ENCODE data around the gene OR6T1. TPM values are rescaled to one million over a fixed set of nuclear protein-coding genes. Genes with fewer than 3 reads are reported as not detected.

The OR6T1 gene
- total RNA-seq: not detected

DNA sequence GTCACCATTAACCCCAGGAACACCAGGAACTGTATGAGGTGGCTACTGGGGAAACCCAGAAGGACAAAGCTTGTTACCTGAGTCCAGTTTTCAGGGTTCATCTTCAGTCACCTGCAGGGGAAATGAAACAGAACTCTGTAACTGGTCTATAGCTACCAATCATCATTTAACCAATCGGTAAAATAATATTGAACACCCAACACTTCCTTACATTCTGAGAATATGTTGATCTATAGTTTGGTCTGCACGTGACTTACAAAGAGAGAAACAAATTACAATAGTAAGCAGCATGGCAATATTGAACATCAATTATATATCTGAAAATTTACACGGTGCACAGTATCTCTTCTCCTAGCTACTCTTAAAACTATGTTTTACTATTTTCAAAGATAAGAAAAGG, at the start of gene OR6T1:
OR6T1 (minus strand) TSS at position 101 of the 400 bp plus-strand sequence; CDS start at position 101, 0 bp downstream.
- Histone ChIP-seq H3K36me3 (no peaks in the 10 kb centered on the region), H3K27ac (no peak within 1 kb of the TSS), H3K9me3 (no peaks in the 10 kb centered on the region), H3K27me3 (no peaks in the 10 kb centered on the region), H3K4me3 (no peak within 1 kb of the TSS), H3K4me1 (no peaks in the 10 kb centered on the region)
- ATAC-seq (no peak), DNase-seq (no peak)
- intact Hi-C loops (cut with DNase I; ENCODE audit: low total_unique reads): no loop called here
- no peak for TF ChIP-seq CTCF (IDR thresholded peaks at IDR 0.05 in 4 of 5, conservative IDR thresholded peaks at IDR 0.05 in 1 of 5)
- no peak for TF ChIP-seq POLR2A (IDR thresholded peaks at IDR 0.05)
- in situ Hi-C loops (cut with MboI; ENCODE audit: low sequenced_read_pairs in 4 of 4): no loop called here

- Histone ChIP-seq H3K27me3 (no peaks in the 10 kb centered on the region), H3K36me3 (no peaks in the 10 kb centered on the region), H3K4me1 (no peaks in the 10 kb centered on the region), H3K27ac (no peak overlapping the region), H3K9me3 (no peaks in the 10 kb centered on the region), H3K4me3 (no peak overlapping the region)
- intact Hi-C loops (cut with DNase I; ENCODE audit: low total_unique reads) (no loop called here), in situ Hi-C loops (cut with MboI; ENCODE audit: low sequenced_read_pairs in 4 of 4) (no loop called here)
- DNase-seq (no peak), ATAC-seq (no peak)
- TF ChIP-seq POLR2A (IDR thresholded peaks at IDR 0.05) (no peak), CTCF (IDR thresholded peaks at IDR 0.05 in 4 of 5, conservative IDR thresholded peaks at IDR 0.05 in 1 of 5) (no peak)
Observed at GRCh38 chr11:123979311-123979710, 35.7 kb upstream of the OR6T1 start.

- no peak for ATAC-seq
- Histone ChIP-seq H3K27ac (no peak within 1 kb of the TSS), H3K27me3 (no peaks in the 10 kb centered on the region), H3K36me3 (no peaks in the 10 kb centered on the region), H3K4me3 (no peak within 1 kb of the TSS), H3K9me3 (no peaks in the 10 kb centered on the region), H3K4me1 (no peaks in the 10 kb centered on the region)
- no peak for DNase-seq
- intact Hi-C loops (cut with DNase I; ENCODE audit: low total_unique reads) (no loop called here), in situ Hi-C loops (cut with MboI; ENCODE audit: low sequenced_read_pairs in 4 of 4) (no loop called here)
- no peak for TF ChIP-seq POLR2A (IDR thresholded peaks at IDR 0.05)
Observed at GRCh38 chr11:123977731-123978347, 34.2 kb upstream of the OR6T1 start, which contains the start of gene OR10S1. OR10S1 (minus strand) TSS chr11:123977781; CDS start chr11:123977664, 117 bp downstream.

- Histone ChIP-seq H3K4me1 (no peaks in the 10 kb centered on the region), H3K27ac (no peak overlapping the region), H3K4me3 (no peak overlapping the region), H3K36me3 (no peaks in the 10 kb centered on the region), H3K9me3 (no peaks in the 10 kb centered on the region), H3K27me3 (no peaks in the 10 kb centered on the region)
- ATAC-seq: no peak
- no peak for TF ChIP-seq POLR2A (IDR thresholded peaks at IDR 0.05)
- no peak for TF ChIP-seq CTCF (IDR thresholded peaks at IDR 0.05 in 4 of 5, conservative IDR thresholded peaks at IDR 0.05 in 1 of 5)
- in situ Hi-C loops (cut with MboI; ENCODE audit: low sequenced_read_pairs in 4 of 4): no loop called here
- DNase-seq: no peak
- intact Hi-C loops (cut with DNase I; ENCODE audit: low total_unique reads): no loop called here
Observed at GRCh38 chr11:123976770-123977560, 33.3 kb upstream of the OR6T1 start.

- H3K4me3 ChIP-seq: no peak overlapping the region
- TF ChIP-seq POLR2A (IDR thresholded peaks at IDR 0.05) (no peak), CTCF (IDR thresholded peaks at IDR 0.05 in 4 of 5, conservative IDR thresholded peaks at IDR 0.05 in 1 of 5) (no peak)
Observed at GRCh38 chr11:123973816-123974215, 30.2 kb upstream of the OR6T1 start.

More at GRCh38 chr11:123973816-123974215, 30.2 kb upstream of the OR6T1 start:
- DNase-seq (no peak), ATAC-seq (no peak)
- Histone ChIP-seq H3K27ac (no peak overlapping the region), H3K9me3 (no peaks in the 10 kb centered on the region), H3K4me1 (no peaks in the 10 kb centered on the region), H3K36me3 (no peaks in the 10 kb centered on the region), H3K27me3 (no peaks in the 10 kb centered on the region)
- in situ Hi-C loops (cut with MboI; ENCODE audit: low sequenced_read_pairs in 4 of 4): no loop called here
- intact Hi-C loops (cut with DNase I; ENCODE audit: low total_unique reads): no loop called here
